ENCODE measurements around the gene SLC26A2. TPM values are rescaled to one million over a fixed set of nuclear protein-coding genes. Genes with fewer than 3 reads are reported as not detected.

Gene SLC26A2
- total and polyA plus RNA-seq, 4 donors: 0.43 to 6.1 (median 1.6) TPM

DNA sequence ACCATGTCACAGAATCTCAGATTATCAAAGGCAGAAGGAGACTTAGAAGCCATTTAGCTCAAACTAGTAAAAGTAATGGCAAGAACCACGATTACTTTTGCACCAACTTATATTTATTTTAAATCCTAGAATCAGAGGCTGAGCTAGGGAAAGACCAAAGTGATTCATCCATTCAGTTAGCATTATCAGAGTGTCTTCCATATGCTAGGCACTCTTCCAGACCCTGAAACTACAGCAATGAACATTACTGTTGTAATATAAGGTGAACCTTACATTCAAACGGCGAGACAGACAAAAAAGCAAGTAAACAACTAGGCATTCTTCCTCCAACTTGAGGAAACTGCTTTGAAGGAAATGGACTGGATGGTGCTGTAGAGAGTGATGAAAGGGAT is 23.9 kb upstream of the SLC26A2 start:
- H3K9ac ChIP-seq (ENCODE audit: low read depth in 1 of 2, low read length in 2 of 2): no peak overlapping the region
- H3K4me3 ChIP-seq (ENCODE audit: low read depth in 1 of 3, low read length in 3 of 3): no peak overlapping the region
- WGBS: 89% methylated on average over 3 of the region's 3 CpGs

DNA sequence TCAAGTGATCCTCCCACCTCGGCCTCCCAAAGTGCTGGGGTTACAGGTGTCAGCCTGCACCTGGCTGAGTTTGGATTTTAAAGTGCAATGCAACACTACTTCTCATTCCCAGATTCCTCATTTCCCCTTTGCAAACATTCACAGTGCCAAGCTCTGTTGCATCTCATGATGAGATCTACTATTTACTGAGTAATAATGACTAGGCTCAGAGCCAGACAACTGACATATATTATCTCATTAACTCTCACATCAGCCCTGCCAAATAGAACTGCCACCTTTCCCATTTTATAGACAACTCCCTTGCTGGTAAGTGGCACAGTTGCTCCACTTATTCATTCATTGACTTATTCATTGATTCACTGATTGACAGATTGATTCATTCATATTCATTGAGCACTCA is 22.9 kb upstream of the SLC26A2 start:
- DNase-seq (ENCODE audit: low spot score): no peak
- Histone ChIP-seq H3K9ac (ENCODE audit: low read depth in 1 of 2, low read length in 2 of 2) (no peak overlapping the region), H3K4me3 (ENCODE audit: low read depth in 1 of 3, low read length in 3 of 3) (no peak overlapping the region), H3K4me1 (ENCODE audit: control insufficient read depth in 4 of 4, insufficient read depth in 4 of 4, low read length in 3 of 4) (peaks cover 2 to 8% (median 6%) of the 10 kb centered on the region in 4 donors), H3K27me3 (ENCODE audit: control insufficient read depth in 4 of 4, insufficient read depth in 4 of 4, low read length in 3 of 4) (no peaks in the 10 kb centered on the region), H3K9me3 (ENCODE audit: control insufficient read depth in 4 of 4, low read length in 3 of 4) (no peaks in the 10 kb centered on the region), H3K27ac (ENCODE audit: low read depth in 1 of 2, low read length in 2 of 2) (no peak overlapping the region), H3K36me3 (ENCODE audit: control insufficient read depth in 4 of 4, insufficient read depth in 3 of 4, low read depth in 1 of 4, low read length in 3 of 4) (no peaks in the 10 kb centered on the region)
- WGBS: 79% methylated on average over 1 of the region's 1 CpG
- no peak for TF ChIP-seq RXRA (IDR thresholded peaks at IDR 0.05)
- no peak for TF ChIP-seq FOXA1 (IDR thresholded peaks at IDR 0.05)
- TF ChIP-seq, protein P1, sequence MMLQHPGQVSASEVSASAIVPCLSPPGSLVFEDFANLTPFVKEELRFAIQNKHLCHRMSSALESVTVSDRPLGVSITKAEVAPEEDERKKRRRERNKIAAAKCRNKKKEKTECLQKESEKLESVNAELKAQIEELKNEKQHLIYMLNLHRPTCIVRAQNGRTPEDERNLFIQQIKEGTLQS (IDR thresholded peaks at IDR 0.05): no peak
- TF ChIP-seq HNF4A (conservative IDR thresholded peaks at IDR 0.05): no peak
- TF ChIP-seq JUND (IDR thresholded peaks at IDR 0.05): no peak

More for the DNA sequence above, 23.9 kb upstream of the SLC26A2 start:
- DNase-seq (ENCODE audit: low spot score): no peak
- Histone ChIP-seq H3K9me3 (ENCODE audit: control insufficient read depth in 4 of 4, low read length in 3 of 4) (no peaks in the 10 kb centered on the region), H3K36me3 (ENCODE audit: control insufficient read depth in 4 of 4, insufficient read depth in 3 of 4, low read depth in 1 of 4, low read length in 3 of 4) (no peaks in the 10 kb centered on the region), H3K27ac (ENCODE audit: low read depth in 1 of 2, low read length in 2 of 2) (no peak overlapping the region), H3K27me3 (ENCODE audit: control insufficient read depth in 4 of 4, insufficient read depth in 4 of 4, low read length in 3 of 4) (no peaks in the 10 kb centered on the region), H3K4me1 (ENCODE audit: control insufficient read depth in 4 of 4, insufficient read depth in 4 of 4, low read length in 3 of 4) (peaks cover 2 to 8% (median 6%) of the 10 kb centered on the region in 4 donors)
- TF ChIP-seq TAF1 (conservative IDR thresholded peaks at IDR 0.05) (no peak), SP1 (IDR thresholded peaks at IDR 0.05) (no peak), JUND (IDR thresholded peaks at IDR 0.05) (no peak), EGR1 (IDR thresholded peaks at IDR 0.05; ENCODE audit: low read depth in 2 of 2) (no peak), FOXA2 (IDR thresholded peaks at IDR 0.05) (no peak), HNF4G (IDR thresholded peaks at IDR 0.05) (no peak)
- TF ChIP-seq, protein P2, sequence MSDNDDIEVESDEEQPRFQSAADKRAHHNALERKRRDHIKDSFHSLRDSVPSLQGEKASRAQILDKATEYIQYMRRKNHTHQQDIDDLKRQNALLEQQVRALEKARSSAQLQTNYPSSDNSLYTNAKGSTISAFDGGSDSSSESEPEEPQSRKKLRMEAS (IDR thresholded peaks at IDR 0.05): no peak

DNA sequence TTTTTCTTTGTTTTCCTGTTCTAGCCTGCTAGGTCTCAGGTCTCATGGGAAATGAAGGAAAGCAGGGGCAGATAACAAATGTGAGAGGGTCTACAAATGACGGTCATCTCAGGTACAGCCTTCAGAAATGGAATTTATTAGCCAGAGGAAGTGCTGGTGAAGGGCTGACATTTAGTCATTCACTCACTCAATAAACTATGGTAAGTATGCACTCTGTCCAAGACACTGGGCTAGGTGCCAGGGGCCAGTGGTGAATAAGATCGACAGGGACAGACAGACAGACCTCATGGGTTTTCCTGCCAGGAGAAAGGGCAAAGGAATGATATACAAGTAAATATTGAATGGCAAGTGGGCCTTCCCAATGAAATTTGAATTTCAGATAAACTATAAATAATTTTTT is 22.3 kb upstream of the SLC26A2 start:
- H3K4me3 ChIP-seq (ENCODE audit: low read depth in 1 of 3, low read length in 3 of 3): no peak overlapping the region
- H3K9ac ChIP-seq (ENCODE audit: low read depth in 1 of 2, low read length in 2 of 2): no peak overlapping the region
- peaks cover 2 to 8% (median 6%) of the 10 kb centered on the region in 4 donors for H3K4me1 ChIP-seq (ENCODE audit: control insufficient read depth in 4 of 4, insufficient read depth in 4 of 4, low read length in 3 of 4)
- TF ChIP-seq NR2F2 (IDR thresholded peaks at IDR 0.05) (no peak), FOXA2 (IDR thresholded peaks at IDR 0.05) (no peak), EGR1 (IDR thresholded peaks at IDR 0.05; ENCODE audit: low read depth in 2 of 2) (no peak), GABPA (IDR thresholded peaks at IDR 0.05 in 1 of 2, conservative IDR thresholded peaks at IDR 0.05 in 1 of 2) (no peak), YY1 (IDR thresholded peaks at IDR 0.05) (no peak), JUND (IDR thresholded peaks at IDR 0.05) (no peak), FOXA1 (IDR thresholded peaks at IDR 0.05) (no peak), HNF4G (IDR thresholded peaks at IDR 0.05) (no peak), RXRA (IDR thresholded peaks at IDR 0.05) (no peak), HNF4A (conservative IDR thresholded peaks at IDR 0.05) (no peak), SP1 (IDR thresholded peaks at IDR 0.05) (no peak)
- TF ChIP-seq, protein P3, sequence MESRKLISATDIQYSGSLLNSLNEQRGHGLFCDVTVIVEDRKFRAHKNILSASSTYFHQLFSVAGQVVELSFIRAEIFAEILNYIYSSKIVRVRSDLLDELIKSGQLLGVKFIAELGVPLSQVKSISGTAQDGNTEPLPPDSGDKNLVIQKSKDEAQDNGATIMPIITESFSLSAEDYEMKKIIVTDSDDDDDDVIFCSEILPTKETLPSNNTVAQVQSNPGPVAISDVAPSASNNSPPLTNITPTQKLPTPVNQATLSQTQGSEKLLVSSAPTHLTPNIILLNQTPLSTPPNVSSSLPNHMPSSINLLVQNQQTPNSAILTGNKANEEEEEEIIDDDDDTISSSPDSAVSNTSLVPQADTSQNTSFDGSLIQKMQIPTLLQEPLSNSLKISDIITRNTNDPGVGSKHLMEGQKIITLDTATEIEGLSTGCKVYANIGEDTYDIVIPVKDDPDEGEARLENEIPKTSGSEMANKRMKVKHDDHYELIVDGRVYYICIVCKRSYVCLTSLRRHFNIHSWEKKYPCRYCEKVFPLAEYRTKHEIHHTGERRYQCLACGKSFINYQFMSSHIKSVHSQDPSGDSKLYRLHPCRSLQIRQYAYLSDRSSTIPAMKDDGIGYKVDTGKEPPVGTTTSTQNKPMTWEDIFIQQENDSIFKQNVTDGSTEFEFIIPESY (IDR thresholded peaks at IDR 0.05): no peak
- TF ChIP-seq, protein P1 (IDR thresholded peaks at IDR 0.05): no peak
- TF ChIP-seq, protein P4, sequence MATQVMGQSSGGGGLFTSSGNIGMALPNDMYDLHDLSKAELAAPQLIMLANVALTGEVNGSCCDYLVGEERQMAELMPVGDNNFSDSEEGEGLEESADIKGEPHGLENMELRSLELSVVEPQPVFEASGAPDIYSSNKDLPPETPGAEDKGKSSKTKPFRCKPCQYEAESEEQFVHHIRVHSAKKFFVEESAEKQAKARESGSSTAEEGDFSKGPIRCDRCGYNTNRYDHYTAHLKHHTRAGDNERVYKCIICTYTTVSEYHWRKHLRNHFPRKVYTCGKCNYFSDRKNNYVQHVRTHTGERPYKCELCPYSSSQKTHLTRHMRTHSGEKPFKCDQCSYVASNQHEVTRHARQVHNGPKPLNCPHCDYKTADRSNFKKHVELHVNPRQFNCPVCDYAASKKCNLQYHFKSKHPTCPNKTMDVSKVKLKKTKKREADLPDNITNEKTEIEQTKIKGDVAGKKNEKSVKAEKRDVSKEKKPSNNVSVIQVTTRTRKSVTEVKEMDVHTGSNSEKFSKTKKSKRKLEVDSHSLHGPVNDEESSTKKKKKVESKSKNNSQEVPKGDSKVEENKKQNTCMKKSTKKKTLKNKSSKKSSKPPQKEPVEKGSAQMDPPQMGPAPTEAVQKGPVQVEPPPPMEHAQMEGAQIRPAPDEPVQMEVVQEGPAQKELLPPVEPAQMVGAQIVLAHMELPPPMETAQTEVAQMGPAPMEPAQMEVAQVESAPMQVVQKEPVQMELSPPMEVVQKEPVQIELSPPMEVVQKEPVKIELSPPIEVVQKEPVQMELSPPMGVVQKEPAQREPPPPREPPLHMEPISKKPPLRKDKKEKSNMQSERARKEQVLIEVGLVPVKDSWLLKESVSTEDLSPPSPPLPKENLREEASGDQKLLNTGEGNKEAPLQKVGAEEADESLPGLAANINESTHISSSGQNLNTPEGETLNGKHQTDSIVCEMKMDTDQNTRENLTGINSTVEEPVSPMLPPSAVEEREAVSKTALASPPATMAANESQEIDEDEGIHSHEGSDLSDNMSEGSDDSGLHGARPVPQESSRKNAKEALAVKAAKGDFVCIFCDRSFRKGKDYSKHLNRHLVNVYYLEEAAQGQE (IDR thresholded peaks at IDR 0.05): no peak
- TF ChIP-seq, protein P2 (IDR thresholded peaks at IDR 0.05): no peak
- no peak for DNase-seq (ENCODE audit: low spot score)
- no peak overlapping the region for H3K27ac ChIP-seq (ENCODE audit: low read depth in 1 of 2, low read length in 2 of 2)
- no peaks in the 10 kb centered on the region for H3K36me3 ChIP-seq (ENCODE audit: control insufficient read depth in 4 of 4, insufficient read depth in 3 of 4, low read depth in 1 of 4, low read length in 3 of 4)
- no peaks in the 10 kb centered on the region for H3K27me3 ChIP-seq (ENCODE audit: control insufficient read depth in 4 of 4, insufficient read depth in 4 of 4, low read length in 3 of 4)
- WGBS: 39% methylated on average over 2 of the region's 2 CpGs
- no peaks in the 10 kb centered on the region for H3K9me3 ChIP-seq (ENCODE audit: control insufficient read depth in 4 of 4, low read length in 3 of 4)
